Neural progenitor cell (in vitro differentiated cells): Measurements from ENCODE around the gene LHFPL2. TPM values are rescaled to one million over a fixed set of nuclear protein-coding genes. Genes with fewer than 3 reads are reported as not detected.

Source experiments
- DNase-seq: peaks from one replicate; pipeline ENCODE4 v3.0.0-alpha.2; 2016; ENCODE audit warnings: low spot score
- H2AFZ ChIP-seq: fragments of 200-600 bp; sonication (generic); replicated peaks from 2 replicates; pipeline ENCODE4 v1.6.1; 2016; ENCODE audit warnings: antibody characterized with exemption
- H3F3A ChIP-seq: fragments of 200-600 bp; sonication (generic); 2 replicates; pipeline ENCODE4 v1.6.1; 2016; ENCODE audit warnings: antibody characterized with exemption, low read depth
- H3K27ac ChIP-seq: fragments of 200-600 bp; sonication (generic); 2 replicates; pipeline ENCODE4 v1.5.1; 2016; ENCODE audit warnings: mild to moderate bottlenecking
- H3K27me3 ChIP-seq: fragments of 200-600 bp; sonication (generic); 2 replicates; pipeline ENCODE4 v1.6.1; 2016; ENCODE audit warnings: mild to moderate bottlenecking, moderate library complexity
- H3K36me3 ChIP-seq: fragments of 200-600 bp; sonication (generic); 2 replicates; pipeline ENCODE4 v1.5.1; 2016
- H3K4me1 ChIP-seq: fragments of 200-600 bp; sonication (generic); 2 replicates; pipeline ENCODE4 v1.6.1; 2016; ENCODE audit warnings: mixed run types
- H3K4me2 ChIP-seq: fragments of 200-600 bp; sonication (generic); 2 replicates; pipeline ENCODE4 v1.6.1; 2016
- H3K4me3 ChIP-seq: fragments of 200-600 bp; sonication (generic); 2 replicates; pipeline ENCODE4 v1.5.1; 2016
- H3K79me2 ChIP-seq: fragments of 200-600 bp; sonication (generic); 2 replicates; pipeline ENCODE4 v1.6.1; 2016; ENCODE audit warnings: low read depth
- H3K9ac ChIP-seq: fragments of 200-600 bp; sonication (generic); 2 replicates; pipeline ENCODE4 v1.6.1; 2016
- H3K9me3 ChIP-seq: fragments of 200-600 bp; sonication (generic); 2 replicates; pipeline ENCODE4 v1.5.1; 2016; ENCODE audit warnings: low read depth
- H4K20me1 ChIP-seq: fragments of 200-600 bp; sonication (generic); 2 replicates; pipeline ENCODE4 v1.6.1; 2016; ENCODE audit warnings: low read depth
- H3K27ac Mint-ChIP-seq: 3 replicates; pipeline ENCODE4 v1.8.0; 2021; ENCODE audit warnings: mixed read lengths
- H3K27me3 Mint-ChIP-seq: 2 replicates; pipeline ENCODE4 v1.8.0; 2022; ENCODE audit warnings: low read depth, mild to moderate bottlenecking, inconsistent platforms, moderate library complexity, mixed read lengths; ENCODE audit not compliant: insufficient read depth
- H3K36me3 Mint-ChIP-seq: 3 replicates; pipeline ENCODE4 v1.8.0; 2021; ENCODE audit warnings: mixed read lengths
- H3K4me1 Mint-ChIP-seq: 3 replicates; pipeline ENCODE4 v1.8.0; 2021; ENCODE audit warnings: mixed read lengths
- H3K4me3 Mint-ChIP-seq: 3 replicates; pipeline ENCODE4 v1.8.0; 2021; ENCODE audit warnings: mild to moderate bottlenecking, moderate library complexity, mixed read lengths
- H3K9me3 Mint-ChIP-seq: 3 replicates; pipeline ENCODE4 v1.8.0; 2020; ENCODE audit warnings: mixed read lengths
- CTCF ChIP-seq: fragments of 200-600 bp; sonication (generic); IDR thresholded peaks from 2 replicates; pipeline ENCODE4 v1.5.1; 2017; ENCODE audit warnings: antibody characterized with exemption, mild to moderate bottlenecking
- EZH2 ChIP-seq: fragments of 200-600 bp; sonication (generic); IDR thresholded peaks from 2 replicates; pipeline ENCODE4 v1.6.1; 2017; ENCODE audit warnings: antibody characterized with exemption, mild to moderate bottlenecking, moderate library complexity
- EZH2phosphoT487 ChIP-seq: fragments of 200-600 bp; sonication (generic); IDR thresholded peaks from 2 replicates; pipeline ENCODE4 v1.6.1; 2017; ENCODE audit warnings: antibody characterized with exemption
- total RNA-seq: library from RNA; depleted of rRNA; stranded (reverse); fragments of >200 nt; gene quantifications from 2 replicates; pipeline ENCODE4 v1.2.3, GENCODE V29; 2015; ENCODE audit warnings: low replicate concordance

Gene LHFPL2
- total RNA-seq, 1 donor from 2014 or later = 21.1 TPM

GRCh38 chr5:78598973-78599372, 49.6 kb downstream of the LHFPL2 start:
- H3K4me1 Mint-ChIP-seq = peaks cover 17% of the 10 kb centered on the region
- DNase-seq = no peak
- Histone ChIP-seq H3K9me3 (no peaks in the 10 kb centered on the region), H3K9ac (no peak overlapping the region), H3F3A (no peaks in the 10 kb centered on the region), H3K4me3 (no peak overlapping the region), H3K36me3 (no peaks in the 10 kb centered on the region), H2AFZ (no peak overlapping the region), H3K79me2 (no peaks in the 10 kb centered on the region), H3K27me3 (no peaks in the 10 kb centered on the region), H3K4me1 (no peaks in the 10 kb centered on the region), H3K4me2 (no peak overlapping the region), H4K20me1 (peaks cover 4% of the 10 kb centered on the region), H3K27ac (no peak overlapping the region)
- H3K27me3 Mint-ChIP-seq = no peaks in the 10 kb centered on the region
- no peak for TF ChIP-seq CTCF
- no peak for TF ChIP-seq EZH2
- TF ChIP-seq EZH2phosphoT487 = no peak
- no peak overlapping the region for H3K27ac Mint-ChIP-seq
- H3K36me3 Mint-ChIP-seq = peaks cover 13% of the 10 kb centered on the region
- no peak overlapping the region for H3K4me3 Mint-ChIP-seq
- H3K9me3 Mint-ChIP-seq = peaks cover 3% of the 10 kb centered on the region

GRCh38 chr5:78597974-78598371, 50.6 kb downstream of the LHFPL2 start:
- no peaks in the 10 kb centered on the region for H3K4me1 ChIP-seq
- no peaks in the 10 kb centered on the region for H3K9me3 ChIP-seq
- peaks cover 17% of the 10 kb centered on the region for H3K4me1 Mint-ChIP-seq
- H2AFZ ChIP-seq = no peak overlapping the region
- H3F3A ChIP-seq = no peaks in the 10 kb centered on the region
- no peak overlapping the region for H3K9ac ChIP-seq
- H3K27me3 ChIP-seq = no peaks in the 10 kb centered on the region
- peaks cover 3% of the 10 kb centered on the region for H3K9me3 Mint-ChIP-seq
- no peak overlapping the region for H3K4me3 ChIP-seq
- no peak overlapping the region for H3K27ac Mint-ChIP-seq
- H4K20me1 ChIP-seq = peaks cover 4% of the 10 kb centered on the region
- TF ChIP-seq EZH2phosphoT487 = no peak
- TF ChIP-seq CTCF = no peak
- TF ChIP-seq EZH2 = no peak
- peaks cover 9% of the 10 kb centered on the region for H3K36me3 Mint-ChIP-seq
- no peak overlapping the region for H3K4me2 ChIP-seq
- no peaks in the 10 kb centered on the region for H3K27me3 Mint-ChIP-seq
- no peaks in the 10 kb centered on the region for H3K79me2 ChIP-seq
- H3K36me3 ChIP-seq = no peaks in the 10 kb centered on the region
- H3K4me3 Mint-ChIP-seq = no peak overlapping the region
- DNase-seq = no peak
- no peak overlapping the region for H3K27ac ChIP-seq

- H3K27ac Mint-ChIP-seq = no peak overlapping the region
- H3F3A ChIP-seq = no peaks in the 10 kb centered on the region
- no peak overlapping the region for H3K4me3 Mint-ChIP-seq
- no peak overlapping the region for H3K27ac ChIP-seq
- H3K9me3 ChIP-seq = no peaks in the 10 kb centered on the region
- H3K27me3 ChIP-seq = no peaks in the 10 kb centered on the region
- no peaks in the 10 kb centered on the region for H3K4me1 ChIP-seq
- H3K4me1 Mint-ChIP-seq = peaks cover 17% of the 10 kb centered on the region
- no peak for DNase-seq
- H3K36me3 ChIP-seq = no peaks in the 10 kb centered on the region
- peaks cover 9% of the 10 kb centered on the region for H3K36me3 Mint-ChIP-seq
- peaks cover 3% of the 10 kb centered on the region for H3K9me3 Mint-ChIP-seq
- no peaks in the 10 kb centered on the region for H3K27me3 Mint-ChIP-seq
- TF ChIP-seq CTCF (no peak), EZH2phosphoT487 (no peak), EZH2 (no peak)
- no peak overlapping the region for H3K9ac ChIP-seq
- peaks cover 4% of the 10 kb centered on the region for H4K20me1 ChIP-seq
- H3K4me2 ChIP-seq = no peak overlapping the region
- no peaks in the 10 kb centered on the region for H3K79me2 ChIP-seq
- H3K4me3 ChIP-seq = no peak overlapping the region
- H2AFZ ChIP-seq = no peak overlapping the region
These were observed 51.3 kb downstream of the LHFPL2 start for GRCh38 chr5:78597068-78597973.
